ENCODE results near the gene FOXC1.

FOXC1 gene

GRCh38 chr6:1611572-1612298 is 2.0 kb downstream of the FOXC1 start:
- H3K4me3 ChIP-seq (ENCODE audit: low read depth, low read length), result no peak overlapping the region

GRCh38 chr6:1612299-1612973 is 2.7 kb downstream of the FOXC1 start:
- no peak overlapping the region for H3K4me3 ChIP-seq (ENCODE audit: low read depth, low read length)

GRCh38 chr6:1612974-1613306 is 3.2 kb downstream of the FOXC1 start:
- no peak overlapping the region for H3K4me3 ChIP-seq (ENCODE audit: low read depth, low read length)

- no peak overlapping the region for H3K4me3 ChIP-seq (ENCODE audit: low read depth, low read length)
Measured at GRCh38 chr6:1613346-1613687, 3.6 kb downstream of the FOXC1 start.

GRCh38 chr6:1613688-1614447 is 4.2 kb downstream of the FOXC1 start:
- H3K4me3 ChIP-seq (ENCODE audit: low read depth, low read length), result no peak overlapping the region

- H3K4me3 ChIP-seq (ENCODE audit: low read depth, low read length), result no peak overlapping the region
Measured at GRCh38 chr6:1614448-1615150, 4.9 kb downstream of the FOXC1 start.

GRCh38 chr6:1615151-1615852 is 5.6 kb downstream of the FOXC1 start:
- H3K4me3 ChIP-seq (ENCODE audit: low read depth, low read length), result no peak overlapping the region

GRCh38 chr6:1615853-1616420 is 6.2 kb downstream of the FOXC1 start:
- no peak overlapping the region for H3K4me3 ChIP-seq (ENCODE audit: low read depth, low read length)

GRCh38 chr6:1616701-1617463 is 7.2 kb downstream of the FOXC1 start:
- no peak overlapping the region for H3K4me3 ChIP-seq (ENCODE audit: low read depth, low read length)

- H3K4me3 ChIP-seq (ENCODE audit: low read depth, low read length), result no peak overlapping the region
Measured at GRCh38 chr6:1617466-1618310, 8.0 kb downstream of the FOXC1 start.

- H3K4me3 ChIP-seq (ENCODE audit: low read depth, low read length), result no peak overlapping the region
Measured at GRCh38 chr6:1618311-1619097, 8.8 kb downstream of the FOXC1 start.

- H3K4me3 ChIP-seq (ENCODE audit: low read depth, low read length), result no peak overlapping the region
Measured at GRCh38 chr6:1619098-1619672, 9.5 kb downstream of the FOXC1 start.

GRCh38 chr6:1619673-1620503 is 10.2 kb downstream of the FOXC1 start:
- no peak overlapping the region for H3K4me3 ChIP-seq (ENCODE audit: low read depth, low read length)

- H3K4me3 ChIP-seq (ENCODE audit: low read depth, low read length), result no peak overlapping the region
Measured at GRCh38 chr6:1620504-1621069, 10.9 kb downstream of the FOXC1 start.

GRCh38 chr6:1621070-1621701 is 11.5 kb downstream of the FOXC1 start:
- no peak overlapping the region for H3K4me3 ChIP-seq (ENCODE audit: low read depth, low read length)

- H3K4me3 ChIP-seq (ENCODE audit: low read depth, low read length), result no peak overlapping the region
Measured at GRCh38 chr6:1622220-1622850, 12.6 kb downstream of the FOXC1 start.

Measured in iPS-11a (cell line).